T-helper 1 cell (primary cell): ENCODE results near the gene ISG15.
"Not testable (repeated sequence)": the region's sequence is repeated elsewhere in the genome, so short reads cannot be mapped to it uniquely, and the experiment has no call there.

Experiments used
- DNase-seq, 5 donors: peaks; one replicate each; pipeline ENCODE4 v3.0.0-alpha.2; 2012 to 2020

ISG15 gene

DNA sequence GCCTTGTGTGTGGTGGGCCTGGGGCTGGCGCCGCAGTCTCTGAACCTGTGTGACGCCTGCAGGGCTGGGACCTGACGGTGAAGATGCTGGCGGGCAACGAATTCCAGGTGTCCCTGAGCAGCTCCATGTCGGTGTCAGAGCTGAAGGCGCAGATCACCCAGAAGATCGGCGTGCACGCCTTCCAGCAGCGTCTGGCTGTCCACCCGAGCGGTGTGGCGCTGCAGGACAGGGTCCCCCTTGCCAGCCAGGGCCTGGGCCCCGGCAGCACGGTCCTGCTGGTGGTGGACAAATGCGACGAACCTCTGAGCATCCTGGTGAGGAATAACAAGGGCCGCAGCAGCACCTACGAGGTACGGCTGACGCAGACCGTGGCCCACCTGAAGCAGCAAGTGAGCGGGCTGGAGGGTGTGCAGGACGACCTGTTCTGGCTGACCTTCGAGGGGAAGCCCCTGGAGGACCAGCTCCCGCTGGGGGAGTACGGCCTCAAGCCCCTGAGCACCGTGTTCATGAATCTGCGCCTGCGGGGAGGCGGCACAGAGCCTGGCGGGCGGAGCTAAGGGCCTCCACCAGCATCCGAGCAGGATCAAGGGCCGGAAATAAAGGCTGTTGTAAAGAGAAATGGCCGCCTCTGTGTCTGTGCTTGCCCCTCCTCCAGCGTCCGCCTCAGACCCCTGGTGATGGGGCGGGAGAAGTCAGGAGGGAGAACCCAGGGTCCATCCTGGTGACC, 788 bp downstream of the ISG15 start:
- DNase-seq = peak in 3 of 5 donors; percentile 35 to 41 (median 41)

GRCh38 chr1:1014799-1015681, 1.7 kb downstream of the ISG15 start:
- no peak for DNase-seq

- not testable (repeated sequence) for DNase-seq
Observed at GRCh38 chr1:1017397-1018320, 4.4 kb downstream of the ISG15 start.

- DNase-seq = peak in 1 of 5 donors; percentile 1
Observed at GRCh38 chr1:1018321-1018685, 5.0 kb downstream of the ISG15 start.

- peak; percentile 59 to 80 (median 71) for DNase-seq
Observed at GRCh38 chr1:1019122-1019999, 6.1 kb downstream of the ISG15 start.

DNA sequence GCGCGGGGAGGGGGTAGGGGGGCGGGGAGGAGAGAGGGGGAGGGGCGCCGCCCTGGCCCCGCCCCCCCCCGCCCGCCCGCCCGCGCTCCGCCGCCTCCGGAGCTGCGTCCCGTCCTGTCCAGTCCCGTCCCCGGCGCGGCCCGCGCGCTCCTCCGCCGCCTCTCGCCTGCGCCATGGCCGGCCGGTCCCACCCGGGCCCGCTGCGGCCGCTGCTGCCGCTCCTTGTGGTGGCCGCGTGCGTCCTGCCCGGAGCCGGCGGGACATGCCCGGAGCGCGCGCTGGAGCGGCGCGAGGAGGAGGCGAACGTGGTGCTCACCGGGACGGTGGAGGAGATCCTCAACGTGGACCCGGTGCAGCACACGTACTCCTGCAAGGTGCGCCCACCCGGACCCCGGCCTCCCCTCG, 6.7 kb downstream of the ISG15 start, which contains the start of gene AGRN:
Gene AGRN, plus strand, starts transcription at position 121 of the 405 bp plus-strand sequence. Its CDS starts 53 bp downstream, at position 174.
- DNase-seq = no peak

- DNase-seq = peak in 1 of 5 donors; percentile 29
Observed at GRCh38 chr1:1020415-1021009, 7.2 kb downstream of the ISG15 start.

DNA sequence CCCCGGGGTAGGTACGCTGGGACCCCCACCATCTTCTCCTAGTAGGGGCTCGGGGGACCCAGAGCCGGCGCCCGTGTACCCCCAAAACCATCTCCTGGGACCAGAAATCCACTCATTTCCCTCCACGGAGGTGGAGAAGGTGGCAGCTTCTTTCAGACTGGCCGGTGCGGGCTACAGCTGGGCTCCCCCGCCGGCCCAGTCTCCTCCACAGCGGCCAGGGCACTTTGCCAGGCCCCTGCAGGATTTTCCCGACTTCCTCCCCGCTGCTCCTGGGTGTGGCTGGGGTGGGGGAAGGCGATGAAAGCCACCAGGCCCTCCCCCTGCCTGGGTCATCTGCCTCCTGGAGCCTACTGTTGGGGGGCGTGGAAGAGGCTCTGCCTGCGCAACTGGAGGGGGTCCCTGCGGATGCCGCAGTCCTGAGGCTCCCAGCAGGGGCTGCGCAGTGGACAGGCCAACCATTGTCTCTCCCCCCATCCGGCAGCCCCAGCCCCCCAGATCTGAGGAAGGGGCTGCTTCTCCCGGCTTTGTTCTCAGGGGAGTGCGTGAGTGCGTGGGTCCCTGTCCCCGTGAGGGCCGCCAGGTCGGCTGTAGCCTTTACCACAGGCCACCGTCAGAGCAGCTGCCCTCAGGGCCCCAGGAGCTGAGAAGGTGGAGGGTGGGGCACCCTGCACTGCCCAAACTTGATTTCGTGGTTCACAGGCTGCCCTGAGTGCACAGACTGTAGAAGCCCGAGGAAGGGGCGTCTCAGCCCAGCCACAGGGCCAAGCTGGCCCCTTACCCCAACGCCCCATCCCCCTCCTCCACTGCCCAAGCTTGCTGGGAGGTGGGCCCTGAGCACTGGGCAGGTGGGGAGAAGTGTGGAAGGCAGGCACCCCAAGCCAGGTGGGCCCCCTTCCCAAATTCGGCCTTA, 8.0 kb downstream of the ISG15 start:
- no peak for DNase-seq

DNA sequence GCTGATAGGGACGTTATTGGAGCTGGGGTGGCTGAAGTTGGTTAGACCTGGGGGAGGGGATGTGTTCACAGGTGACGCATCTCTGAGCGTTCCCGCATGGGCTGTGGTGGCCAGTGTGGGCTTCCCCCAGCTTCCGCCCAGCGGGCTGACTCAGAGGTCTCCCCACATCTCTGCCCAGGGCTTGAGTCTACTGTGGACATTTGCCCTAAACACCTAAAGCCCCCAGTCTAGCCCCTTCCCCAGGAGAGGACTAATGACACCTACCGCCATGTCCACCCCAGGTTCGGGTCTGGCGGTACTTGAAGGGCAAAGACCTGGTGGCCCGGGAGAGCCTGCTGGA, 8.6 kb downstream of the ISG15 start:
- DNase-seq = no peak

DNA sequence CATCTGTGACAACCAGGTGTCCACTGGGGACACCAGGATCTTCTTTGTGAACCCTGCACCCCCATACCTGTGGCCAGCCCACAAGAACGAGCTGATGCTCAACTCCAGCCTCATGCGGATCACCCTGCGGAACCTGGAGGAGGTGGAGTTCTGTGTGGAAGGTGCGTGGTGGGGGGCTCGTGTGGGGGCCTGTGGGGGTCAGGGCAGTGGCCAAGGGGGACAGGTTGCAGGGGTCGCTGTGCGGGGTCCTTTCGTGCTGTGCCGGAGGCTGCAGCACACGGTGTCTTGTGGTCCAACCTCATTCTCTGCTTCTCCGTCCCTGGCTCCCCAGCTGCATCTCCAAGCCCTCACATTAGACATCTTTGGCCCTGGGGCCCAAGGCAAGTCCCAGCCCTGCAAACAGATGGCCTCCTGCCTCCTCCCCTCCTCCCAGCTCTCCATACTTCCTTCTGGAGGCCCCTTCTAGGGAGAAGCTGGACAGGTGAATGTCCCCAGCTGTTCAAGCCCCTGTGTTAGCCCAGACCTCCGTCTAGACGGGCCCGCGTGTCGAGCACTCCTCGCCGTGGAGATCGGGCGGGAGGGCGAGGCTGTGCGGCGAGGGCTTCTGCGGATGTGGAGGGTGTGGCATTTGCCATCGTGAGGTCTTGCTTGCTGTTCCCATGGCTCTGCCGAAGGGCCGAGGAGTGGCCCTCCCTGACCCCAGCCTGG, 9.2 kb downstream of the ISG15 start:
- DNase-seq = peak in 1 of 5 donors; percentile 1

- peak in 1 of 5 donors; percentile 1 for DNase-seq
Observed at GRCh38 chr1:1023700-1024099, 10.4 kb downstream of the ISG15 start.

GRCh38 chr1:1024149-1024770, 11.0 kb downstream of the ISG15 start:
- no peak for DNase-seq

GRCh38 chr1:1024771-1025699, 11.7 kb downstream of the ISG15 start:
- peak in 1 of 5 donors; percentile 1 for DNase-seq

DNA sequence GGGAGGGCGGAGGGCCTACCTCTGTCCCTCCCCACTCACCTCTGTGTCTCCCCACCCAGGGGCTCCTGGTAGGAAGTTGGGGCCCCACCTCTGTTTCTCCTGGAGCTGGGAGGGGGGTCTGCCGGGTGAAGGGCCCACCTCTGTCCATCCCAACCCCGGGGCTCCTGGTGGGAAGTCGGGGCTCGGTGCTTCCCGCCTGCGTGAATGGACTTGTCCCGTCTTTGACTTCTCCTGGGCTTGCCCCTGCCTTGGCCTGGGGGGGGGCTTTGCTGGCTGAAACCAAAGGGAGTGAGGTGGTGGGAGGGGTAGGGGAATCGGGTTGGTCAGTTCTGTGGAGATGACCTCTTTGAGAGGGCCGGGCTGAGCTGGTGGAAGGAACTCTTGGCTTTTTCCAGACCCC, 12.4 kb downstream of the ISG15 start:
- no peak for DNase-seq

GRCh38 chr1:1026599-1027413, 13.5 kb downstream of the ISG15 start:
- DNase-seq = no peak

GRCh38 chr1:1027791-1028190, 14.5 kb downstream of the ISG15 start:
- DNase-seq = peak in 1 of 5 donors; percentile 3
